Activated T-cell treated with anti-CD3 and anti-CD28 coated beads, Interleukin-2, amount 50 U/mL, for 72 hours (primary cell): Measurements from ENCODE around the gene RNF43. TPM values are rescaled to one million over a fixed set of nuclear protein-coding genes. Genes with fewer than 3 reads are reported as not detected.

Experiments used
- ATAC-seq, 2 donors: fragments of 150-1000 bp; cut with Tn5 transposase; replicated peaks in 1 of 2; 2 replicates each; pipeline ENCODE4 v1.10.0; 2021; ENCODE audit warnings: moderate library complexity in 2 of 2, mild to moderate bottlenecking in 1 of 2
- DNase-seq, 2 donors: peaks; one replicate each; pipeline ENCODE4 v3.0.0; 2021 to 2022; ENCODE audit warnings: mixed read lengths in 1 of 2
- H3K27ac Mint-ChIP-seq: one replicate; pipeline ENCODE4 v1.8.0; 2022; ENCODE audit warnings: mild to moderate bottlenecking, moderate library complexity, mixed read lengths
- H3K27me3 Mint-ChIP-seq: one replicate; pipeline ENCODE4 v1.8.0; 2022; ENCODE audit warnings: low read depth, mixed read lengths
- H3K36me3 Mint-ChIP-seq, 2 donors: one replicate each; pipeline ENCODE4 v1.8.0; 2022; ENCODE audit warnings: mixed read lengths in 2 of 2, mild to moderate bottlenecking in 1 of 2; ENCODE audit not compliant: insufficient read depth in 2 of 2
- H3K4me1 Mint-ChIP-seq: one replicate; pipeline ENCODE4 v1.8.0; 2022; ENCODE audit warnings: low read depth, mixed read lengths
- H3K4me3 Mint-ChIP-seq, 2 donors: one replicate each; pipeline ENCODE4 v1.8.0; 2022; ENCODE audit warnings: mild to moderate bottlenecking in 2 of 2, mixed read lengths in 2 of 2, moderate library complexity in 2 of 2
- H3K9me3 Mint-ChIP-seq, 2 donors: one replicate each; pipeline ENCODE4 v1.8.0; 2022; ENCODE audit warnings: mixed read lengths in 2 of 2
- total RNA-seq, 2 donors: library from RNA; stranded (reverse); gene quantifications; one replicate each; pipeline ENCODE4 v1.2.3, GENCODE V29; 2022

The RNF43 gene
- total RNA-seq, 2 donors from 2014 or later: 2.6 to 3.4 TPM

- Mint-ChIP-seq H3K27ac (no peak overlapping the region), H3K4me1 (peaks cover 28% of the 10 kb centered on the region)
These were observed 42.1 kb downstream of the RNF43 start for GRCh38 chr17:58375256-58375655.

DNA sequence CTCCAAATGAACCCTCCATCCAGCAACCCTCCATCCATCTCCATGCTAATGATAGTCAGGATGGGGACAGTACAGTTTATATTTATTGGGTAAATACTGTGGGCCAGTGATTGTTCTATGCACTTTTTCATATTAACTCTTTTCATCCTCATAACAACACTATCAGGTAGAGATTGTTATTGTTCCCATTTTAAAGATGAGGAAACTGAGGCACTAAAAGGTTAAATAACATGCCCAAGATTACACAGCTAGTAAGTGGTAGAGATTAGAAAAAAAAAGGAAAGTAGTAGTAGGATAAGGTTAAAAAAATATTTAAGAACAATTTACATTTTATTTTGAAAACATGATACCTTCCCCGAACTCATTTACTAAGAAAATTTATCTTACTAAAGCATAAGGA lies 43.4 kb downstream of the RNF43 start:
- Mint-ChIP-seq H3K27ac (no peak overlapping the region), H3K4me3 (no peak overlapping the region), H3K27me3 (no peaks in the 10 kb centered on the region), H3K9me3 (no peaks in the 10 kb centered on the region), H3K4me1 (peaks cover 22% of the 10 kb centered on the region), H3K36me3 (no peaks in the 10 kb centered on the region)
- ATAC-seq (no peak), DNase-seq (no peak)

More at GRCh38 chr17:58375256-58375655, 42.1 kb downstream of the RNF43 start:
- no peaks in the 10 kb centered on the region for H3K36me3 Mint-ChIP-seq
- H3K9me3 Mint-ChIP-seq: no peaks in the 10 kb centered on the region
- H3K27me3 Mint-ChIP-seq: no peaks in the 10 kb centered on the region
- ATAC-seq (no peak), DNase-seq (no peak)
- H3K4me3 Mint-ChIP-seq: no peak overlapping the region

DNA sequence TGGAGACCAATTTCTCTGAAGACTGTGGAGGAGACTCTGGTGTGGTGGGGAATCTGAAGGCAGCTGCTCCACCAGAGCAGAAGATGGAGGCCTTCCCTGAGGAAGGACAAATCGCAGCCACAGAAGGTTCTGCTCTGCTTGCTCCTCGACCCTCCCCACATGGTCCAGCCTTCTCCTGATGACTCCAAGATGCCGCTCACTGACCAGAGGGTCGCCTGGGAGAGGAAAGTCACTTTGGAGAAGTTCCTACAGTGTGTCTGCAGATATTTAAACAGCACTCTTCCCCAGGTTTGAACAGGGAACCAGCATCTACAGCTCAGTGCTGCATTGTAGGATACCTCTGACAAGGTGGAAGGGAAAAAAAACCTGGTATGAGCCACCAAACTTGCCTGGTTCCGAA lies 44.3 kb downstream of the RNF43 start:
- Mint-ChIP-seq H3K9me3 (no peaks in the 10 kb centered on the region), H3K36me3 (no peaks in the 10 kb centered on the region), H3K27ac (no peak overlapping the region), H3K4me3 (no peak overlapping the region), H3K4me1 (peaks cover 14% of the 10 kb centered on the region), H3K27me3 (no peaks in the 10 kb centered on the region)
- DNase-seq (no peak), ATAC-seq (no peak)

GRCh38 chr17:58371300-58371950 lies 45.9 kb downstream of the RNF43 start:
- H3K4me1 Mint-ChIP-seq: peaks cover 5% of the 10 kb centered on the region
- peak overlapping the region; percentile 7 for H3K27ac Mint-ChIP-seq
- no peak for DNase-seq
- H3K4me3 Mint-ChIP-seq: no peak overlapping the region
- H3K27me3 Mint-ChIP-seq: no peaks in the 10 kb centered on the region
- no peaks in the 10 kb centered on the region for H3K9me3 Mint-ChIP-seq
- no peak for ATAC-seq
- H3K36me3 Mint-ChIP-seq: no peaks in the 10 kb centered on the region

DNA sequence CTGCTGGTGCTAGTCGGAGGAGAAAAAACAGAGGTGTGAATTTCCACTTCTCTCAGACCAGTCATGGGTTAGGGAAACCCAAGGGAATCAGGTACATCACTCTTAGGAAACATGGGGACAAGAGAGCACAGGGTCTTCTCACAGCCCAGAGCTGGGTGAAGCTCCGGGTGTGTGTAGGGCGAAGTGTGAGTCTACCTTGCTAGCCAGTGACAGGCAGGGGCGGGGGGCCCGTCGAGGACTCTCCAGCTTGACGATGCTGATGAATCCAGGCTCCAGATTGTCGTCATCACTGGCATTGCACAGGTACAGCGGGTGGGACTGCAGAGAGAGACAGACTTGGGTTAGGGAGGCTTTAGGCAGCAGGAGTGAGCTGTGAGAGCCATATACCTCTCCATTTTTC lies 46.6 kb downstream of the RNF43 start:
- ATAC-seq: no peak
- no peaks in the 10 kb centered on the region for H3K9me3 Mint-ChIP-seq
- H3K27me3 Mint-ChIP-seq: no peaks in the 10 kb centered on the region
- no peaks in the 10 kb centered on the region for H3K36me3 Mint-ChIP-seq
- DNase-seq: no peak
- peaks cover 12% of the 10 kb centered on the region for H3K4me1 Mint-ChIP-seq
- H3K27ac Mint-ChIP-seq: no peak overlapping the region
- no peak overlapping the region for H3K4me3 Mint-ChIP-seq

DNA sequence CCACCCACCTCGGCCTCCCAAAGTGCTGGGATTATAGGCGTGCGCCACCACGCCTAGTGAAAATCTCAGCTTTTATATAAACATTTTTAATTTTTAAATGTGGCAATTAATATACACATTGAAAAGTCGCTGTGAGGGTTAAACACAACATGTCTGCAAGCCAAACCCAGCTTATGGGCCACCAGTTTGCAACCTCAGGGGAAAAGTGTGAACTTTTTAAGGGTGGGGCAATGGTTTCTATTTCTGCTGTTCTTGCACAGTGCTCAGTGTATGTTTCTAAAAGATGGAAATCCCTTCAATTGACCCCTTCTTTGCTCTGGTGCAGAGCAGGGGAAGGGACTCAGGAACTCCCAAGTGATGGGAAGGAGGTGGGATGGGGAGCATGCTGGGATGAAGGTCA lies 47.0 kb downstream of the RNF43 start:
- H3K27ac Mint-ChIP-seq: no peak overlapping the region
- DNase-seq: no peak
- no peaks in the 10 kb centered on the region for H3K9me3 Mint-ChIP-seq
- no peak for ATAC-seq
- H3K4me1 Mint-ChIP-seq: peaks cover 12% of the 10 kb centered on the region
- H3K4me3 Mint-ChIP-seq: no peak overlapping the region
- H3K36me3 Mint-ChIP-seq: no peaks in the 10 kb centered on the region
- H3K27me3 Mint-ChIP-seq: no peaks in the 10 kb centered on the region

DNA sequence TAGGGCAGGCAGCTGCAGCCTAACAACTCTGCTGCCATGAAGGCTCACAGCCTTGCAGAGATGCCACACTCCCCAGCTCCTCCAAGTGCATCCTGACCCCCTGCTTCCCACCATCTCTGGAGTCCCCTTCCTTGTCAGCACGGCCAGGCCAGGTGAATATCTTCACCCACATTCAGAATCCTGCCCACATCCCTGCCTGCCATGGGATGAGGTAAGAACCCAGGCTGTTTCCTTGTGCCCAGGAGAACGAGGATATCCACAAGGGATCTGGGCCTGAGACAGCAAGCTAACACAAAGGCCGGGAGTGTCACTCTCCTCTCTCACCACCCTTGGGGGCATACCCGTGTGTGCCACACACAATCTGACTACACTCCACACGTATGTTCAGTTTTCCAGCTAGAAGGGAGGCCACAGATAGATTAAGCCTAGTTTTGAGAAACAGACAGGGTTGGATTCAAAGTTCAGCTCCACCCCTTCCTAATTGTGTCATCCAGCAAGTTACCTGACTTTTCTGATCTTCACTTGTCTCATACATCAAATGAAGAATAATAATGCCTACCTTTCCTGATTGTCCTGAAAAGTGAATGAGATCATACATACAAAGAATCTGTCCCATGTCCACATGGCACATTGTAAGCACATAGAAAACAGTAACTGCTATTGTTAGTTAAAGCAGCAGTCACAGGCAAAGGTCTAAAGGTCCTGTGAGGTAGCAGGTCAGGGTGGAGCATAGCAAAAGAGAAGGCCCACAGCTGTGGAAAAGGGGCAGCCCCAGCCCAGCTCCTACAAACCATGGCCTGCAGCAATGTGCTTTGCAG lies 47.9 kb downstream of the RNF43 start:
- Mint-ChIP-seq H3K27ac (no peak overlapping the region), H3K4me3 (no peak overlapping the region)
- no peak for DNase-seq

GRCh38 chr17:58368860-58369213 lies 48.5 kb downstream of the RNF43 start:
- Mint-ChIP-seq H3K27me3 (no peaks in the 10 kb centered on the region), H3K4me1 (peaks cover 12% of the 10 kb centered on the region), H3K9me3 (no peaks in the 10 kb centered on the region), H3K27ac (no peak overlapping the region), H3K4me3 (no peak overlapping the region), H3K36me3 (no peaks in the 10 kb centered on the region)
- DNase-seq (no peak), ATAC-seq (no peak)

More for the DNA sequence above, 47.9 kb downstream of the RNF43 start:
- ATAC-seq: no peak
- no peaks in the 10 kb centered on the region for H3K36me3 Mint-ChIP-seq
- no peaks in the 10 kb centered on the region for H3K9me3 Mint-ChIP-seq
- no peaks in the 10 kb centered on the region for H3K27me3 Mint-ChIP-seq
- peaks cover 12% of the 10 kb centered on the region for H3K4me1 Mint-ChIP-seq

Other genes starting within 250 kb of the RNF43 start
- gene EPX, start 224.8 kb downstream of the RNF43 start, total RNA-seq: not detected
- gene MKS1, start 198.3 kb downstream of the RNF43 start, total RNA-seq: 10 to 100 TPM; 25.7 to 35.2 TPM
- gene LPO, start 178.9 kb downstream of the RNF43 start, total RNA-seq: under 1 TPM; 0.12 to 0.31 TPM
- gene MPO, start 136.6 kb downstream of the RNF43 start, total RNA-seq: under 1 TPM in 1 of 2 donors, not detected in 1; 0.09 TPM
- gene TSPOAP1, start 88.7 kb downstream of the RNF43 start, total RNA-seq: 10 to 100 TPM; 42.3 to 55.3 TPM
- 100 to 1,000 TPM; 101 to 110 TPM for gene SUPT4H1, start 65.3 kb downstream of the RNF43 start, total RNA-seq
- 1 to 10 TPM; 2.9 to 3.3 TPM for gene HSF5, start 70.9 kb upstream of the RNF43 start, total RNA-seq
- gene MTMR4, start 97.1 kb upstream of the RNF43 start, total RNA-seq: 10 to 100 TPM; 75.5 to 88.4 TPM